ENCODE measurements around the gene FHIP1A. TPM values are rescaled to one million over a fixed set of nuclear protein-coding genes. Genes with fewer than 3 reads are reported as not detected.

FHIP1A gene
- total and polyA plus RNA-seq, 2 donors (not counting 3 experiments of a cell fraction or from before 2014, with no cell fraction given): 0.19 to 0.58 TPM

DNA sequence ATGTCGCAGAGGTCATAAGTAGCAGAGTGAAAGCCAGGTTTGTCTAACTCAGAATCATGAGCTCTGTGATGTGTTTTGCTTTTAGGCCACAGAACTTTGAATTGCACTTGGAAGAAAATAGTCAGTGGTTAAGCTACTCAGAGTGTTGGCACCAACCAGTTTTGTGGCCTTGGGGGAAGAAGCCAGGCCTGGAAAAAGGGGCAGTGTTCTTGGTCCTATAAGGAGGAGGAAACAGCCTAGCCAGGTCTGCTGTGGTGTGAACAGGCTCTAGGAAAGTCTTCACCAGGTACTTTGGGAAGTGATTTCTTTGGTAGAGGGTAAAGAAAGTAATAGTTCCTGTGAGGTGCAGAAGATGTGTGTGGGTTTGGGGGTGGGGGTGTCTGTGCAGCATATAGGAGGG lies 49.2 kb downstream of the FHIP1A start:
- Histone ChIP-seq H3K27me3 (ENCODE audit: control insufficient read depth in 2 of 2, insufficient read depth in 2 of 2, low read length in 2 of 2) (peaks cover 0 to 4% of the 10 kb centered on the region in 2 experiments), H3K4me3 (replicated peaks in 1 of 3; ENCODE audit: insufficient read depth in 1 of 3, low read depth in 1 of 3, low read length in 3 of 3) (no peak overlapping the region), H3K9me3 (replicated peaks; ENCODE audit: control insufficient read depth, insufficient read depth, low read length) (no peaks in the 10 kb centered on the region), H3K79me2 (ENCODE audit: control insufficient read depth, insufficient read depth, low read length) (no peaks in the 10 kb centered on the region), H3K27ac (ENCODE audit: insufficient read depth, low read depth, low read length) (no peak overlapping the region), H3K36me3 (ENCODE audit: control insufficient read depth in 2 of 2, extremely low read depth in 1 of 2, insufficient read depth in 2 of 2, low read length in 2 of 2) (no peaks in the 10 kb centered on the region), H3K4me2 (ENCODE audit: insufficient read depth, low read length) (no peak overlapping the region), H2AFZ (ENCODE audit: low read depth, low read length) (no peak overlapping the region), H4K20me1 (replicated peaks; ENCODE audit: control insufficient read depth, extremely low read depth, insufficient read depth, low read length) (no peaks in the 10 kb centered on the region), H3K9me1 (replicated peaks; ENCODE audit: control insufficient read depth, extremely low read depth, insufficient read depth, low read length) (no peaks in the 10 kb centered on the region), H3K4me1 (ENCODE audit: control insufficient read depth, extremely low read depth, insufficient read depth, low read length) (no peaks in the 10 kb centered on the region), H3K9ac (replicated peaks; ENCODE audit: extremely low read depth, insufficient read depth, low read length) (no peak overlapping the region)
- dilution Hi-C loops (cut with MboI; ENCODE audit: extremely low pct_ligation_motif_present, low sequenced_read_pairs) (no loop called here), intact Hi-C loops (cut with micrococcal nuclease) (no loop called here)
- BruUV-seq (replicated peaks): no TSS peak
- ChIA-PET CTCF (no interaction called here), POLR2A (no interaction called here)
- DNase-seq (ENCODE audit: low read depth, low spot score): no peak
- TF ChIP-seq, protein P1, sequence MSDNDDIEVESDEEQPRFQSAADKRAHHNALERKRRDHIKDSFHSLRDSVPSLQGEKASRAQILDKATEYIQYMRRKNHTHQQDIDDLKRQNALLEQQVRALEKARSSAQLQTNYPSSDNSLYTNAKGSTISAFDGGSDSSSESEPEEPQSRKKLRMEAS (IDR thresholded peaks at IDR 0.05; ENCODE audit: insufficient read depth, insufficient read length): no peak
- TF ChIP-seq POLR2AphosphoS5 (IDR thresholded peaks at IDR 0.05; ENCODE audit: insufficient read depth, low read depth, low read length) (no peak), EZH2 (IDR thresholded peaks at IDR 0.05; ENCODE audit: borderline replicate concordance, low read depth, low read length, severe bottlenecking) (no peak), FOS (IDR thresholded peaks at IDR 0.05; ENCODE audit: borderline replicate concordance, insufficient read depth, low read length) (no peak), MYC (IDR thresholded peaks at IDR 0.05; ENCODE audit: low read depth, low read length) (no peak), GATA2 (IDR thresholded peaks at IDR 0.05; ENCODE audit: insufficient read depth, insufficient read length, low read depth, low read length) (no peak), JUN (IDR thresholded peaks at IDR 0.05; ENCODE audit: borderline replicate concordance, insufficient read depth, insufficient read length, low read depth) (no peak), POLR2A (IDR thresholded peaks at IDR 0.05; ENCODE audit: low read depth, low read length) (no peak)
- TF ChIP-seq, protein P2, sequence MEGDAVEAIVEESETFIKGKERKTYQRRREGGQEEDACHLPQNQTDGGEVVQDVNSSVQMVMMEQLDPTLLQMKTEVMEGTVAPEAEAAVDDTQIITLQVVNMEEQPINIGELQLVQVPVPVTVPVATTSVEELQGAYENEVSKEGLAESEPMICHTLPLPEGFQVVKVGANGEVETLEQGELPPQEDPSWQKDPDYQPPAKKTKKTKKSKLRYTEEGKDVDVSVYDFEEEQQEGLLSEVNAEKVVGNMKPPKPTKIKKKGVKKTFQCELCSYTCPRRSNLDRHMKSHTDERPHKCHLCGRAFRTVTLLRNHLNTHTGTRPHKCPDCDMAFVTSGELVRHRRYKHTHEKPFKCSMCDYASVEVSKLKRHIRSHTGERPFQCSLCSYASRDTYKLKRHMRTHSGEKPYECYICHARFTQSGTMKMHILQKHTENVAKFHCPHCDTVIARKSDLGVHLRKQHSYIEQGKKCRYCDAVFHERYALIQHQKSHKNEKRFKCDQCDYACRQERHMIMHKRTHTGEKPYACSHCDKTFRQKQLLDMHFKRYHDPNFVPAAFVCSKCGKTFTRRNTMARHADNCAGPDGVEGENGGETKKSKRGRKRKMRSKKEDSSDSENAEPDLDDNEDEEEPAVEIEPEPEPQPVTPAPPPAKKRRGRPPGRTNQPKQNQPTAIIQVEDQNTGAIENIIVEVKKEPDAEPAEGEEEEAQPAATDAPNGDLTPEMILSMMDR (IDR thresholded peaks at IDR 0.05; ENCODE audit: extremely low read depth in 1 of 2, insufficient read depth in 1 of 2, low read depth in 1 of 2, low read length in 2 of 2): no peak
- FAIRE-seq: no peak

Other genes starting within 250 kb of the FHIP1A start
- gene PRSS48, start 132.0 kb upstream of the FHIP1A start, total RNA-seq: not detected in 2 replicates
- not detected in 2 replicates for gene PRSS48, start 132.0 kb upstream of the FHIP1A start, polyA plus RNA-seq
- gene SH3D19, start 83.6 kb upstream of the FHIP1A start, total RNA-seq: 86.3 and 92.8 TPM in 2 replicates
- 30.2 and 37.5 TPM in 2 replicates for gene SH3D19, start 83.6 kb upstream of the FHIP1A start, polyA plus RNA-seq